NCI-H748 treated with DMSO at 0.1 percent for 48 hours (cell line): ENCODE measurements around the gene DDAH1.
"Not testable (repeated sequence)": the region's sequence is repeated elsewhere in the genome, so short reads cannot be mapped to it uniquely, and the experiment has no call there.

Experiments
- DNase-seq: peaks from one replicate; lab custom pipeline; 2025; lab: John Stamatoyannopoulos, UW

The DDAH1 gene

GRCh38 chr1:85465099-85465785 is at the start of gene DDAH1:
Gene DDAH1 (minus strand): TSS chr1:85465159. CDS start chr1:85465045, 114 bp downstream.
- DNase-seq: peak; percentile 44

DNA sequence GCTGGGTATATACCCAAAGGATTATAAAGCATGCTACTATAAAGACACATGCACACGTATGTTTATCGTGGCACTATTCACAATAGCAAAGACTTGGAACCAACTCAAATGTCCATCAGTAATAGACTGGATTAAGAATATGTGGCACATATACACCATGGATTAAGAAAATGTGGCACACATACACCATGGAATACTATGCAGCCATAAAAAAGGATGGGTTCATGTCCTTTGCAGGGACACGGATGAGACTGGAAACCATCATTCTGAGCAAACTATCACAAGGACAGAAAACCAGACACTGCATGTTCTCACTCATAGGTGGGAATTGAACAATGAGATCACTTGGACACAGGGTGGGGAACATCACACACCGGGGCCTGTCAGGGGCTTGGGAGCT is 49.0 kb upstream of the DDAH1 start:
- not testable (repeated sequence) for DNase-seq

DNA sequence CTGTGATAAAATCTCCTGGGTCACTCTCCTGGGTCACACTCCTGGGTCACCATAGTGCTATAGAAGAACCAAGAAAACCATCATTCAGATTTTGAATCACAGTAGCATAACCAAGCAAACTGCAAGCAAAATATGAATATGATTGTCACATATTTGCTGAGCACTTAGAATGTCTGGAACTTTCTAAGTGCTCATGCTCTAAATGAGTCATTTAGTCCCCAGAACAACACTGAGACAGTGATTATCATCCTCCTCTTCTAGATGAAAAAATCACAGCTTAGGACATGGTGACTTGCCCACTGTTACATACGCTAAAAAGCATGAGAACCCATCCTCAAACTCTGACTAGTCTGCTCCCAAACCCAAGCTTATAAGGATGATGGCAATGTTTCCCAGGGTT is 39.5 kb upstream of the DDAH1 start:
- no peak for DNase-seq

GRCh38 chr1:85502625-85503083 is 37.7 kb upstream of the DDAH1 start:
- DNase-seq: no peak

- DNase-seq: no peak
Observed at GRCh38 chr1:85502171-85502570, 37.2 kb upstream of the DDAH1 start.

DNA sequence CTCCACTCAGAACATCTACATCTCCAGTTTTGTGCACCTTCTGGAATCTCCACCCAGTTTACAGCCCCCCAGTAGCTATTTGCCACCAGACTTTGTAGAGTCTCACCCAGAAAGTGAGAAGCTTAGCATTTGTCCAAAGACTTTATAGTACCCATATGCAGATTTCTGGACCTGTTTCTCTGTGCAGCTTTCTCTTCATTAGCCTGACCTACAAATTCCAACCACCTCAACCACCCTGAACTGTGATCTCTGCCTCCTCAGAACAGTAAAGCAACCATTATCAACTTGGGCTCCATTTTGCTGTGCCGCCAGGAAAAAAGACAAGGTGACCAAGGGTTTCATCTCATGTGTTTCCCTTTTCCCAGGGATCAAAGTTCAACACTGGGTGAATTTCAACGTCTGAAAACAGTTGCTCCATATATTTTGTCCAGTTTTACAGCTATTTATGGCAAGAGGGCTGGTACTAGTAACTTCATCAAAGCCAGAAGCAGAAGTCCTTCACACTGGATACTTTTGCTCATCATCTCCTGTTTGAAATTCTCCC is 36.5 kb upstream of the DDAH1 start:
- DNase-seq: no peak

DNA sequence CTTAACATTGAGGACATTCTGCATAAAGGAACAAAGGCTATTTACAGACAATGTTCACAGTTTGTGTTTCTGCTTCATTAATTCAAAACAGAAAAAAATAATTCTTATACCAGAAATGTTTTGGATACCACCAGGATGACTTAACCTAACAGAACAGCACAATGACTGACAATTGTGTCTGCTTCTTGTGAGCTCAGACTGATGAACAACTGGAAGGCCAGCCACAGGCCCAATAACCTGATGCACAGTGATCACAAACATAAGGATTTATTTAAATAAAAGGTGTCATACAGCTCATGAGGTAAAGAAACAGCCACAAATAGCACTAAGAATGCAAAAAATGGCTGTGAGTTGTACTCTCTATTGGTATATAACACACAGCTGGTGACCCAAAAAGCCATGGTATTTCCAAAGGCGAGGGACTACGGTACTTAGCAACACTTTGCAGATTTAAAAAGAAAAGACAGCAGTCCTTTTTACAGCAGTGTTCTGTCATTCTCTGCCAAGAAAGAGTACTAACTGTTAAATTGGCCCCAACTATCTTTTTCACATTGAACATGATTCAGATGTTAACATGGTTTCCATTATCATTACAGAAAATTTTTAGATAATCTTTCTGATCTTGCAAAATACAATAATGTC is 32.1 kb upstream of the DDAH1 start:
- DNase-seq: no peak

DNA sequence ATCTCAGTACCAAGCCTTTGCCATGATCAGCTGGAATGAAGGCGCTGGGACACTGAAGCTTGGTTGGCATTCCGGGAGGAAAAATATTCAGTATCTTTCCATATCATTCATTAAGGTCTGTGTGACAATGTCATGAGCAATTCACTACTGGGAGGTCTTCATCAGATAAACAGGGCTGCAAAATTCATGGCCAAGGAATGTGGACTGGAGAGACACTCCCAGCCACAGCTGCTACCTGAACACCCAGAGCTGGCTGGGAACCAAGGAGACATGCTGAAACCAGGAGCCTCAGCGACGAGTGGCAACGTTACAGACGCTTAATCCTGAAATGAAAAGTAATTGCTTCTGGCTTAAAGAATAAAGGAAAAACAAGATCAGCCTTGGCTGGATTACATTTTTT is 30.6 kb upstream of the DDAH1 start:
- DNase-seq: no peak

DNA sequence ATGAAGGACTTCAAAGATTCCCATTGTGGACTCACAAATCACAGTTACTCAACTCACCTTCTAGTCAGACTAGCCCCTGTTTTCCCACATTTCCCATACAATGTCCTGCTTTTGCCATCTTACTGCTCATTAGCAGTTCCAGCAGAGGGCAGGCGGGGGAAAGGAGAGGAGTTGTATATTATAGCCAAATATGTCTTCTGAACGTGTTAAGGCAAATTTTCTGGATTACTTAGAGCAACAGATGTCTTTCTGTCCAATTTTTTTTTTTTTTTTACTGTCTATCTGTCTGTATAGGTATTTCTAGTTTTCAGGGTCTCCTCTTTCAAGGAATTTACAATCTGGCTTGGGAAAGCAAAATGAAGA is 29.9 kb upstream of the DDAH1 start:
- DNase-seq: no peak

DNA sequence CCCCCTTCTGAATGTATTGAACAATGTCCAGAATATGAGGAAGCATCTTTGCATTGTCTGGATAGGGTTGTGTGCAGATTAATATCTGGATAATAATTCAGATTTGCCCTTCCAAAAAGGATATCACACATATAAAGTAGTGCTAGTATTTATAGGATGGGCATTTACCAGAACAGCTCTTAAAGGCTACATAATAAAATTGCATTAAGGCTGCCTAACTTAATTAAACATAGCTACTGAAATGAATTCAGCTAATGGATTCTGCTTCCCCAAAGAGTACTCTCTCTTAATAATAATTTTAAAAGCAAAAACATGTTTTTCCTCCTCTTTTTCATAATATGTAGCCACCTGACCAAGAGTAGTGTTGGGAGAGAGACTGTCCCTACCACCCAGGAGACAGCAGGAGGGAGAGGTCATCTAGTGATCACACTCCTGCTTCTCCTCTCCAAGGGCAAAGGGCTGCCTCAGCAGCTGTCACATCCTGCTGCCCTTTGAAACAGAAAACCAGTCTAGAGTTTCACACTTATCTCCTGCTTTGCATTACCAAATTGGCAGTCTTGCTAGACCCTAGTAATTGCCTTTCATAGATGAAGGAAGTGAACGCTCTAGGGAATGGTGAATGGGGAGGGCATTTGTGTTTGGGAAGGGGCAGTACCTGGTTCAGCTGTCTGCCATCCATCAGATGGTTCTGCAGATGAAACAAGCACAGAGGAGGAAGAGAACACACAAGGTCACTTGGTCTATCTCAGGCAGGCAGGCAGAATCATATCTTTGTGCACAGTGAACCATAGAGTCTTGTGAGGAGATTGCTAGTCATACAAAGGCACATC is 29.3 kb upstream of the DDAH1 start:
- no peak for DNase-seq

- no peak for DNase-seq
Observed at GRCh38 chr1:85490270-85490985, 25.5 kb upstream of the DDAH1 start.

GRCh38 chr1:85488126-85488525 is 23.2 kb upstream of the DDAH1 start:
- no peak for DNase-seq

GRCh38 chr1:85485516-85485915 is 20.6 kb upstream of the DDAH1 start:
- peak; percentile 9 for DNase-seq

DNA sequence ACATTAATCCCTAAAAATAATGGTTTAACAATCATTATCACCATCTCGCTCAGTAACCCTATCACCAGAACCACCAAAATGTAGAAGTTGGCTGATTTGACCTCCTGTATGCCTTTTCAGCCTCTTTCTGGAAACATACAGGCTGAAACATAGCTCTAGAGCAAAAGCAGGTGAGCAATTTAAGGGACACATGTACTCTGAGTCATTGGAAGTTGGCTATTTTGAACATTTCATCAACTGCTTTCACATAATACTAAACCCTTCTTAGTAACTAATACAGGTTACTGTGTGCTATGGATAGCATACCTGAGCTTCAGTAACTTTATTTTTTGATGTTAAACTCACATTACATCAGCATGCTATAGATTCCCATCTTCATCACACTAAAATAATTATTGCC is 19.8 kb upstream of the DDAH1 start:
- no peak for DNase-seq

GRCh38 chr1:85484264-85484663 is 19.3 kb upstream of the DDAH1 start:
- no peak for DNase-seq

GRCh38 chr1:85481688-85482087 is 16.7 kb upstream of the DDAH1 start:
- DNase-seq: no peak

DNA sequence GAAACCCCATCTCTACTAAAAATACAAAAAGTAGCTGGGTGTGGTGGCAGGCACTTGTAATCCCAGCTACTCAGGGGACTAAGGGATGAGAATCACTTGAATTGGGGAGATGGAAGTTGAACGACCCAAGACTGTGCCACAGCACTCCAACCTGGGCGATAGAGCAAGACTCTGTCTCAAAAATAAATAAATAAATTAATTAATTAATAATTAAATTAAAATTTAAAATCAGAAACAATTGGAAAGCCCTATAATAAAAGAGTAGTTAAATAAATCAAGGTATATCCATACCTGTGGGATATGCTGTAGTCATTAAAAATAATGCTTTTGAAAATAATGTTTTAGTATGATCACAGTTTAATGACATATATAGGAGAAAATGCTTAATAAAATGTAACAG is 15.6 kb upstream of the DDAH1 start:
- DNase-seq: no peak

DNA sequence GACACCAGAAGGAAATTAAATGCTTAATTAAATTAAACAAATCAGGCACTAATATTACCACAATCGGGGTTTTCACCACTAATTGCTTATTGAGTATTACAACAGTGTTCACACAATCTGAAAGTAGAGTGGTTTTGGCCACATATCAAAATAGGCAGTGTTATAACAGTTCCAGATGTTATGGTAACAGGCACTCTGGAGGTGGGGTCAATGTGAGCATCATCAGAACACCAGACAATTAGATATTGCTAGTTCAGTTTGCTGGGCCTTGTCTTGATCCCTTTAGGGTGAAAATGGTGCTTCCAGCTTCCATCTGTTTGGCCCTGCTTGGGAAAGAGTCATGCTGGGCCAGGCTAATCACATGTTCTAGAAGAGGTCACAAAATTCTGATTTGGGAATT is 14.5 kb upstream of the DDAH1 start:
- DNase-seq: no peak

DNA sequence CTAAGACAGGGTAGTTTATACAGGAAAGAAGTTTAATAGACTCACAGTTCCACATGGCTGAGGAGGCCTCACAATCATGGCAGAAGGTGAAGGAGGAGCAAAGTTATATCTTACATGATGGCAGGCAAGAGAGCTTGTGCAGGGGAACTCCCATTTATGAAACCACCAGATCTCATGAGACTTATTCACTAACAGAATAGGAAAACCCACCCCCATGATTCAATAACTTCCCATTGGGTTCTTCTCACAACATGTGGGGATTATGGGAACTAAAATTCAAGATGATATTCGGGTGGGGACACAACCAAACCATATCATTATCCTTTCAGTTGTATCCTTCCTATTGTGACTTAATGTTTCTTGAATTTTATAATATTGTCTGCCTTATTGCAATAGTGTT is 13.4 kb upstream of the DDAH1 start:
- DNase-seq: no peak

GRCh38 chr1:85475055-85475454 is 10.1 kb upstream of the DDAH1 start:
- DNase-seq: no peak

DNA sequence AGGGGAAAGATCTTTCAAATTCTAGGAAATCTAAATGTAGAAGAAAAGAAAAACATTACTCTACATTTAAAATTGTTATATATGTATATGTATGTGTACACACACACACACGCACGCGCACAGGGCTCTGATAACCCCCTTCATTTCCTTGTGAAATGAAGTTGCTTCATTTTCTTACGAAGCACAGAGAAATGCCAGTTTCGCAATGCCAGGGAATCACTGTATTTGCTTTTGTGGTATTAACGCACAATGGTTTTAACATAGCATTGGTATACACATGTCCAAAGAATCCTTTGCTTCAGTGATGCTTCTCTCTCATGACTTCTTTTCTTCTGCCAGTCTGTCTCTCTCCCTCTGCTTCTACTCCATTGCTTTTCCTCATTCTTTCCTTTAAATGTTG is 8.4 kb upstream of the DDAH1 start:
- DNase-seq: no peak

- no peak for DNase-seq
Observed at GRCh38 chr1:85471558-85471957, 6.6 kb upstream of the DDAH1 start.
